ENCODE results near the gene SENP5.
A peak's percentile ranks its signal among the peaks of the same experiment; 100 is the strongest.

The SENP5 gene

GRCh38 chr3:196889844-196890708 is 22.4 kb downstream of the SENP5 start:
- DNase-seq: no peak

DNA sequence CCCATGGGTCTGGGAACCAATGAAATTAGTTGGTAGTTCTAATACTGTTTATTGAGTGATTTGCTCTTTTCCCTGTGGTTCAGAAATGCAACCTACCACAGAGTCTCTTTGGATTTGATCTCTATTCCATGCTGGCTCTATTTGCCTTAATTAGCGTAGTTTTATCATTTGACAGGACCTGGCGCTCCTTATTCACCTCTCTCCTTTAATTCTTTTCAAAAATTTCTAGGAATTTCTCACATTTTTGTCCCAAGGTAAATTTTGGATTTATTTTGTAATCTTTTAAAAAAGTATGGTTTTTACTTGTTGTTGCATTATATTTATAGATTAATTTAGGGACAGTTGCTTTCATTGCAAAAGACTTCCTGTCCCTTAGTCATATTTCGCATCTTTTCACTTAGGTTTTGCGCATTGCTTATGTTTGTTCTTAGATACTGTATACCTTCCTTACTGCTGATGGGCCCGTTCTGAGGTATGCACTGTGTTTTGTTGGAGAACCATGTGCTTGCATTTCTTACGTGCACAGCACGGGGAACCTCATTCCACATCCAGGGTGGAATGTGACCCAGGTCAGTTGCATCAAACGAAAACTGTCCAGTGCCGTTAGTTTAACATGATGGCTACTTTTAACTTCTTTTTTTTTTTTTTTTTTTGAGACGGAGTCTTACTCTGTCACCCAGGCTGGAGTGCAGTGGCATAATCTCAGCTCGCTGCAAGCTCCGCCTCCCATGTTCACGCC is 27.0 kb downstream of the SENP5 start:
- DNase-seq: no peak

- DNase-seq: no peak
These were observed 28.5 kb downstream of the SENP5 start for GRCh38 chr3:196896229-196896628.

DNA sequence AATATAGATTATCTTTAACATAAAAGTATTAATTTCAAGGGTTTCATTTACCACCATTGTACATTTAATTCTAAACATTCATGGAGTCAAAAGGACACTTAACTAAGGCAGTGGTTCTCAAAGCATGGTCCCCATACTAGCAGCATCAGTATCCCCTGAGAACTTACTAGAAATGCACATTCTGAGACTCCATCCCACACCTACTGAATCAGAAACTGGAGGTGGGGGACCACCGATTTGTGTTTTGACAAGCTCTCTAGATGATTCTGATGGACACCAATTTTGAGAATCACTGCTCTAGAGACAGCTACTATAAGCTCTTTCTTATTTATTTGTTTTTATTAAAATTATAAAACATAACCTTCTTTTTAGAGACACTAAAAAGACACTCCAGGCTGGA is 34.0 kb downstream of the SENP5 start:
- DNase-seq: no peak

DNA sequence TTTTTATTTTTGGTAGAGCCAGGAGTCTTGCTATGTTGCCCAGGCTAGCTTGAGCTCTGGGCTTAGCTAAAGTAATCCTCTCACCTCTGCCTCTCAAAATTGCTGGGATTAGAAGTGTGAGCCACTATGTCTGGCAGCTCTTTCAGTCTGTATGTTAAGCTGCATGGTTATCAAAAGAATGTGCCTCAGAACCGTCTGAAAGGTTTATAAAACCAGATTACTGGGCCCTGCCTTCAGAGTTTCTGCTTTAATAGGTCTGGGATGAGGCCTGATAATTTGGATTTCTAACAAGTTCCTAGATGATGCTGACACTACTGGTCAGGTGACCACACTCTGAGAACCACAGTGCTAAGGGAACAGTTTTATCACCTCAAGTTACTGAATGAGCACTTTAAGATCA is 34.6 kb downstream of the SENP5 start:
- DNase-seq: no peak

GRCh38 chr3:196903740-196904139 is 36.0 kb downstream of the SENP5 start:
- no peak for DNase-seq

DNA sequence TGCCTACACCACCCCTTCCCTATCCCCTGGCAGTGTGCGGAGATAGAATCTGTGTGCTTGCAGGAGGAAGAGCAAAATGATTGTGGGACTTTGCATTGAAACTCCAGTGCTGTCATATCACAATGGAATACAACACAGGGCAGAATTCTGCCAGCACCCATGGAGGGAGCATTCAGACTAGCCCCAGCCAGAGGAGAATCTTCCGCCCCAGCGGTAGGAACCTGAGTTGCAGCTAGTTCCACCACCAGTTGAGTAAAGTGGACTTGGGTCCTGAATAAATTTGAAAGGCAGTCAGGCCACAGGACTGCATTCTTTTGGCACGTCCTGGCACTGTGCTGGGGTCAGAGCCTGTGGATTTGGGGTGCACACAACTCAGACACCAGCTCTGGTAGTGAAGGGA is 47.1 kb downstream of the SENP5 start:
- no peak for DNase-seq

DNA sequence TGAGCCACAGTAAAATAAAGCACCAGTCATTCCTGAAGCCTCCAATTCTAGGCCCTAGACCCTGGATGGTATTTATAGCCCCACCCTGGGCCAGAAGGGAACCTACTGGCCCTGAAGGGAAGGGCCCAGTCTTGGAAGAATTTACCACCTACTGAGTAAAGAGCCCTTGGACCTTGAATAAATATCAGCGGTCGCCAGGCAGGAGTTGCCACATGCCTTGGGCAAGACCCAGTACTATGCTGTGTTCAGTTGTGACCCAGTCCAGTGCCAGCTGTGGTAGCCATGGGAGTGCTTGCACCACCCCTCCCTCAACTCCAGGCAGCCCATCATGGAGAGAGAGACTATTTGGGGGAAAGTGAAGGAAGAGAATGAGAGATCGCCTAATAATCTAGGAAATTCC is 47.7 kb downstream of the SENP5 start:
- no peak for DNase-seq

DNA sequence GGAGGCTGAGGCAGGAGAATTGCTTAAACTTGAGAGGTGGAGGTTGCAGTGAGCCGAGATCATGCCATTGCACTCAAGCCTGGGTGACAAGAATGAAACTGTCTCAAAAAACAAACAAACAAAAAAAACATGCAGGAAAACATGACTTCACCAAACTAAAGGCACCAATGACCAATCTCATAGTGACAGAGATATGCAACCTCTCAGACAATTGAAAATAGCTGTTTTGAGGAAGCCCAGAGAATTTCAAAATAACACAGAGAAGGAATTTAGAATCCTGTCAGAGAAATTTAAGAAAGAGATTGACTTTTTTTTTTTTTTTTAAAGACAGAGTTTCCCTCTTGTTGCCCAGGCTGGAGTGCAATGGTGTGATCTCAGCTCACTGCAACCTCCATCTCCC is 48.5 kb downstream of the SENP5 start:
- DNase-seq: no peak

DNA sequence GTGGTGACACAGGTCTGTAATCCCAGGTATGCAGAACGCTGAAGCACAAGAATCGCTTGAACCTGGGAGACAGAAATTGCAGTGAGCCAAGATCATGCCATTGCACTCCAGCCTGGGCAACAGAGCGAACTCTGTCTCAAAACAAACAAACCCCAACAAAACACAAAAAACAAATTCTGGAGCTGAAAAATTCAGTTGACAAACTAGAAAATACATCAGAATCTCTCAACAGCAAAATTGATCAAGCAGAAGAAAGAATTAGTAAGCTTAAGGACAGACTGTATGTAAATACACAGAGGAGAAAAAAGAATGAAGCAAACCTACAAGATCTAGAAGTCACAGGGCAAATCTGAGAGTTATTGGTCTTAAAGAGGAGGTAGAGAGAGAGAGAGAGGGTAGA is 49.3 kb downstream of the SENP5 start:
- no peak for DNase-seq

DNA sequence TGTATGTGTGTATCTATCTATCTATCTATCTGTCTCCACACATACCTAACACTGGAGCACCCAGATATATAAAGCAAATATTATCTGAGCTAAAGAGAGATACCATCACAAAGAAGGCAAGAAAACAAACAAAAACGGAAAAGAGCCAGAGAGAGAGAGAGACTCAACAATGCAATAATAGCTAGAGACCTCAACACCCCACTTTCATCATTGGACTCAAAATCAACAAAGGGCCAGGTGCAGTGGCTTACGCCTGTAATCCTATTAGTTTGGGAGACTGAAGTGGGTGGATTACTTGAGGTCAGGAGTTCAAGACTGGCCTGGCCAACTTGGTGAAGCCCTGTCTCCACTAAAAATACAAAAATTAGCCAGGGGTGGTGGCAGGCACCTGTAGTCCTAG is 51.2 kb downstream of the SENP5 start:
- no peak for DNase-seq

DNA sequence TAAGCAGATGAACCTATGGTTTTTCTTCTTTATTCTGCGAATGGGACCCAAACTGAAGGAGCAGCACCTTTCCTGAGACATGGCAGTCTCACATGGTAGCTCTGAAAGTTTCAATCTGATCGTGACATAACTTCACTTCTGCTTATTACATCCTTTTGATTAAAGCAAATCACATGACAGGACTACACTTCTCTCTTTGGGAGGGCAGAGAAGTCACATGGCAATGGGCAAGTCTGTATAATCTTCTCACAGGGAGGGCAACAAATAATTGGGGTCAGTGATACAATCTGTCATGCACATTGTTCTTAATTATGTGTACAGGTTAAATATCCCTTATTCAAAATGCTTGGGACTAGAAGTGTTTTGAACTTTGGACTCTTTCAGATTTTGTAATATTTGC is 53.0 kb downstream of the SENP5 start:
- no peak for DNase-seq

GRCh38 chr3:196927571-196928453 is 60.1 kb downstream of the SENP5 start:
- DNase-seq: no peak

DNA sequence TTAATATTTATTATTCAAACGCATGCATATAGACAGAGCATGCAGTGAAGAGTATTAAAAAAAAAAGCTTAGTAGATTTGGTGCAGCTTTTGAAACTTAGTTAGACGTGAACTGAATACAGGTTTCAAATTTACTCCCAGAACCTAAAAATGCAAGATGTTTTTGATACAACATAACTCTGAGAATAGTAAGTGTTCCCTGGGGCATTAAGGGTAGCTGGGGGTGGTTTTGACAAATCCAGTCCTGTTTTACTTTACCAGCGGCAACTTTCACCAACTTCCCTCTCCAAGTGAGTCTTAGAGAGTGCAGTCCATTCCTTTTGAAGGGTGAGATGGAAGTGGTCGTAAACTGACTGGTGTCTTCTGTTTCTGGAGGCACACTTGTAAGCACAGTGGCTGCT is 63.4 kb downstream of the SENP5 start:
- DNase-seq: no peak

- no peak for DNase-seq
These were observed 64.3 kb downstream of the SENP5 start for GRCh38 chr3:196931828-196932587.

- no peak for DNase-seq
These were observed 64.9 kb downstream of the SENP5 start for GRCh38 chr3:196932600-196932999.

DNA sequence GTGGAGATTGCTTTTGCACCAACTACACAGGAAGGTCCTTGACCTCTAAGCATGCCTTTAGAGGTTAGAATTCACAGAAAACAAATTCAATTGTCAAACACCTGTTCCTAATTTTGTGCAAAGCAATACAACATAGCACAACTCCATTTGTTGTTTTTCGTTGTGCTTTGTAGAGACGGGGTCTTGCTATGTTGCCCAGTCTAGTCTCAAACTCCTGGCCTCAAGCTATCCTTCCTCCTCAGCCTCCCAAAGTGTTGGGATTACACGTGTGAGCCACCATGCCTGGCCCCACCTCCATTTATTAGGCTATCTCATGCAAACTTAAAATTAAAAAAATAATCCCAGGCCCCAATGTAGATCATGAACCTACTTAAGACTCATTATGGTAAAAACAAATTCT is 68.6 kb downstream of the SENP5 start:
- no peak for DNase-seq

DNA sequence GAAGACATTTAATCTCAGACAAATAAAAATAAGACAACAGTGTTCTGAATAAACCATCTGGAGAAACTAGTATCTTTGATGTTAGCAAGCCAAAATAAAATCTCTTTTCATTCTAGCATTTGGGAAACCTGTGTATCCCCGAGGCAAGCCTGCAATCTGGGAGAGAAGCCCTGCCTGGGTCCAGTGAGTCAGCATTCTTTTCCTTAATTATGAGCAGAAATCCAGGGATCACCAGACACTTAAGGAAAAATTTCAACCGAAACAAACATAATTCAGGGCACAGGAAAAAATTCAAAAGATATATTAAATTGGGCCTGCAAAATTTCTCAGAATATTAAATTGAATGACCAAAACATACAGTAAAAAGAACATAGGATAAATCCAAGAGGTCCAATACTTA is 70.4 kb downstream of the SENP5 start:
- DNase-seq: no peak

DNA sequence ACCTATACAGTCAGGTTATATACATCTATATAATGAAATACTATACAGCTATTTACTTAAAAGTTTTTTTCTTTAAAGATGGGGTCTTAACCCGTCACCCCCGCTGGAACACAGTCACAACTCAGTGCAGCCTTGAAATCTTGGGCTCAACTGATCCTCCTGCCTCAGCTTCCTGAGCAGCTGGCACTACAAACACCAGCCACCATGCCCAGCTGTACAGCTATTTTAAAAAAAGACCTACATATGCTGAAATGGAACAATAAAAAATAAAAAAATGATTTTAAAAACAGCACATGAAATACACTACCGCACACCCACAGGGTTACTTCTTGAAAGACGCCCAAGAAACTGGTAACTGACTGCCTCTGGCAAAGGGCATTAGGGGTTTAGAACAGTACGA is 70.9 kb downstream of the SENP5 start:
- DNase-seq: no peak

GRCh38 chr3:196941729-196942225 is 74.1 kb downstream of the SENP5 start:
- peak; percentile 38 to 60 (median 56) for DNase-seq

DNA sequence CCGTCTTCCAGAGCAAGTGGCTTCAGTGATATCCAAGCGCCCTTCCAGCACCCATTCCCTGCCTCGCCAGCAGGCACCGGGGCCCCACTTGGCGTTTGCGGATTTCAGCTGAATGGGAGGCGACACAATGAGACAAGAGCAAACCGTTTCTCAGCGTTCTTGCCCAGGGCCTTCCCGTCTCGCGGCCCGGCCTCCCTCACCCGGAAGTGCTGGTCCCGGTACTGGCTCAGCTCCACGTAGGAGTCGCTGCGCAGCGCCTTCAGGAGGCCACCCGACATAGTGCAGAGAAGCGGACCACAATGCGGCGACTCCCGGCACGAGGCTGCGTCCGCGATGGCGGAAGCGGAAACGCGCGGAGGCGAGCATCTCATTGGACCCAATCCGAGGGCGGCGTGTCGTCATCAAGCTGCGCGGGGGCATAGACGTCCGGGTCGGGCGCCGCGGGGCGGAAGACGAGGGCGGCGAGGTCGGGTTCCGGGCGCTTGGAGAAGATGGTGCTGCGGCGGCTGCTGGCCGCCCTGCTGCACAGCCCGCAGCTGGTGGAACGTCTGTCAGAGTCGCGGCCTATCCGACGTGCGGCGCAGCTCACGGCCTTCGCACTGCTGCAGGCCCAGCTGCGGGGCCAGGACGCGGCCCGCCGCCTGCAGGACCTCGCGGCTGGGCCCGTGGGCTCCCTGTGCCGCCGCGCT is 74.7 kb downstream of the SENP5 start, which contains the start of gene NCBP2:
TSS of gene NCBP2 (minus strand) at position 303 of the 689 bp plus-strand sequence. CDS start at position 278, 25 bp downstream.
- peak; percentile 99 to 100 (median 100) for DNase-seq

GRCh38 chr3:196942915-196943277 is 75.2 kb downstream of the SENP5 start:
- DNase-seq: peak in 1 of 4 experiments; percentile 22
